Measurements from ENCODE around the gene NEDD4.
A peak's percentile ranks its signal among the peaks of the same experiment; 100 is the strongest.

The NEDD4 gene

GRCh38 chr15:55928955-55929354 is 64.5 kb downstream of the NEDD4 start:
- in situ Hi-C loops (cut with MboI; ENCODE audit: low sequenced_read_pairs, unreplicated experiment), result no loop called here
- TF ChIP-seq, protein P1, sequence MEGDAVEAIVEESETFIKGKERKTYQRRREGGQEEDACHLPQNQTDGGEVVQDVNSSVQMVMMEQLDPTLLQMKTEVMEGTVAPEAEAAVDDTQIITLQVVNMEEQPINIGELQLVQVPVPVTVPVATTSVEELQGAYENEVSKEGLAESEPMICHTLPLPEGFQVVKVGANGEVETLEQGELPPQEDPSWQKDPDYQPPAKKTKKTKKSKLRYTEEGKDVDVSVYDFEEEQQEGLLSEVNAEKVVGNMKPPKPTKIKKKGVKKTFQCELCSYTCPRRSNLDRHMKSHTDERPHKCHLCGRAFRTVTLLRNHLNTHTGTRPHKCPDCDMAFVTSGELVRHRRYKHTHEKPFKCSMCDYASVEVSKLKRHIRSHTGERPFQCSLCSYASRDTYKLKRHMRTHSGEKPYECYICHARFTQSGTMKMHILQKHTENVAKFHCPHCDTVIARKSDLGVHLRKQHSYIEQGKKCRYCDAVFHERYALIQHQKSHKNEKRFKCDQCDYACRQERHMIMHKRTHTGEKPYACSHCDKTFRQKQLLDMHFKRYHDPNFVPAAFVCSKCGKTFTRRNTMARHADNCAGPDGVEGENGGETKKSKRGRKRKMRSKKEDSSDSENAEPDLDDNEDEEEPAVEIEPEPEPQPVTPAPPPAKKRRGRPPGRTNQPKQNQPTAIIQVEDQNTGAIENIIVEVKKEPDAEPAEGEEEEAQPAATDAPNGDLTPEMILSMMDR (IDR thresholded peaks at IDR 0.05; ENCODE audit: borderline replicate concordance, control extremely low read depth, extremely low read depth, insufficient read depth, missing control alignments), result no peak
- DNase-seq (ENCODE audit: low spot score), result no peak

DNA sequence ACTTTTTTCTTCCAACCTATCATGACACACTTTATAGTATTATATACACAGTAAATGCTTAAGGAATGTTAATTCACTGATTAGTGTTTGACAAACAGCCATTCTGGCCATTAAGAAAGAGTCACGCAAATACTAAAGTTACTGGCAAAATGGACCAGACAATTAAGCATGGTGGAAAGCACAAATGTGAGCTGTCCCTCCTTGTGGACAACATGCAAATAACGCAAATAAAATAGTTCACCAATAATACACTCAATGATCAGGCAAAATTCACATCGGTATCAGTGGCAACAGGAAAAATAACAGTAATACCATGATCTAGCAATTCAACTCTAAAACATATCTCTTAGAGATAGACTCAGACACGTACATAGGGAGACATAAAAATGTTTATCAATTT is 71.7 kb downstream of the NEDD4 start:
- TF ChIP-seq, protein P1 (IDR thresholded peaks at IDR 0.05; ENCODE audit: borderline replicate concordance, control extremely low read depth, extremely low read depth, insufficient read depth, missing control alignments), result no peak
- DNase-seq (ENCODE audit: low spot score), result no peak
- in situ Hi-C loops (cut with MboI; ENCODE audit: low sequenced_read_pairs, unreplicated experiment), result no loop called here

- no peak for DNase-seq (ENCODE audit: low spot score)
- in situ Hi-C loops (cut with MboI; ENCODE audit: low sequenced_read_pairs, unreplicated experiment), result no loop called here
- TF ChIP-seq, protein P1 (IDR thresholded peaks at IDR 0.05; ENCODE audit: borderline replicate concordance, control extremely low read depth, extremely low read depth, insufficient read depth, missing control alignments), result peak; percentile 37
Measured at GRCh38 chr15:55917881-55918296, 75.5 kb downstream of the NEDD4 start.

DNA sequence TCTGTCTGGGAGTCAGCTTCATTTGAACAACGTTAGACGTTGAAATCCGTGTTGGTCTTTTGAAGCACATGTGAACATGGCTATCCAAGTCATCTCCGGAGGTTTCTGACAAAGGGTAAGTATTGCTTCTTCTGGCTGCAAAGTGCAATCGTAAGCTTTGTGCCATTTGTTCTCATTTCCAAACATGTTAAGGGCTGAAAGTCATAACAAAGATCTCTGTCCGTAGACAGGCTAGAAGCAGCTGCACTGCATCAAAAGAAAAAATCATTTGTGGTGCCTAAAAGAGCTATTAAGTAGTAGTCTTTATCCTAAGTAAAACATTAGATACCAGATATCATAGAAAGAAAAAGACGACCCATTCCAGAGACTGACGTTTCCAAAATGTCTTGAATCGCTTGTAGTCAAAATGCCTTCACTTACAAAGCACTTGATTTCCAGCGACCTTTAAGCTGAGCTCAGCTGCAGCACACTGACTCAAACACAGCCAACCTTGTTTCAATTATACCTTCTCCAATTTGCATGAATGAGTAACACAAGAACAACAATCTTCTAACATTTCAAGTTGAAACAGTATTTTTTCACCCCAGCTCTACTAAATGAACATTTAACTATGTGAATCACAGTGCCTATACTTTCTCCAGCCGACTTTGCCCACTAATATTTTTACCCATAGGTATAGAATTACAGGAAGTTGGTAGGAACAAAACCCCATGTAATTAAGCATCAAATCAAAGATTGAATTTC is 76.6 kb downstream of the NEDD4 start:
- TF ChIP-seq, protein P1 (IDR thresholded peaks at IDR 0.05; ENCODE audit: borderline replicate concordance, control extremely low read depth, extremely low read depth, insufficient read depth, missing control alignments), result no peak
- in situ Hi-C loops (cut with MboI; ENCODE audit: low sequenced_read_pairs, unreplicated experiment), result no loop called here
- DNase-seq (ENCODE audit: low spot score), result no peak

DNA sequence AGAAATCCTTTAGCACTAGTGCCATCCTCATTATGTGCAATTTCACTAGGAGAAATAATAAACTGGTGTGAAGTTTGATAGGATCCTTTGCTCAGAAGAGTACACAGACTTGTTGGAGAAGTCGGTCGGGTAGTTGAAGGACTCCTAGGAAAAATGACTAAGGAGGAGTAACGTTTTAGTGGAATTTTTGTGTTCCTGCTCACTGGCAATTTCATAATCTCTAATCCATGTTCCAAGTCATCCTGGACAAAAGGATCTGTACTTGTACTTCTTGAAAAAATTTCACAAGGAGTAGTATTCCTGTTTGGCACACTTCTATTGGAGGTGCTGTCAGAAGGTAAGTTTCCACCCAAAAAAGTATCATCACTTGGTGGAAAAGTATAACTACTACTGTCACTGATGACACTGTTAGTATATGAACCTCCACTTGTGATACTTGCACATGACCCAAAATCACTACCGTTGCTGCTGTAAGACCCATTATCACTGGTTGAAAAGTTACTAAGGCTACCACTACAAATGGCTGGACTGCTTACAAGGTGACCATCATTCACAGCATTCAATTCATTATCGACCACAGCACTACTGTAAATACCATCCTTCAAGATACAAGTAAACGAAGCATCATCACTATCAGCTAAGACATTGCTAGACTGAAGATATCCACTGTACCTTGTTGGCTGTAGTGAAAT is 77.4 kb downstream of the NEDD4 start:
- in situ Hi-C loops (cut with MboI; ENCODE audit: low sequenced_read_pairs, unreplicated experiment), result no loop called here
- no peak for DNase-seq (ENCODE audit: low spot score)
- TF ChIP-seq, protein P1 (IDR thresholded peaks at IDR 0.05; ENCODE audit: borderline replicate concordance, control extremely low read depth, extremely low read depth, insufficient read depth, missing control alignments), result no peak

- DNase-seq (ENCODE audit: low spot score), result no peak
- TF ChIP-seq, protein P1 (IDR thresholded peaks at IDR 0.05; ENCODE audit: borderline replicate concordance, control extremely low read depth, extremely low read depth, insufficient read depth, missing control alignments), result no peak
- in situ Hi-C loops (cut with MboI; ENCODE audit: low sequenced_read_pairs, unreplicated experiment), result no loop called here
Measured at GRCh38 chr15:55915221-55915620, 78.2 kb downstream of the NEDD4 start.

Measured in GM13976 (cell line).